Lung (tissue), 12 donors: ENCODE data around the gene FAM117B. TPM values are rescaled to one million over a fixed set of nuclear protein-coding genes. Genes with fewer than 3 reads are reported as not detected.
"Not testable (repeated sequence)": the region's sequence is repeated elsewhere in the genome, so short reads cannot be mapped to it uniquely, and the experiment has no call there.

Experiments
- ATAC-seq: fragments of 200-7000 bp; cut with Tn5 transposase; one replicate; pipeline ENCODE4 v1.9.1; 2020; ENCODE audit warnings: moderate number of reproducible peaks; ENCODE audit not compliant: insufficient read depth, low FRiP score
- DNase-seq, 3 donors: peaks; one replicate each; pipeline ENCODE4 v3.0.0-alpha.2; 2013 to 2017
- H3K27ac ChIP-seq, 2 donors: one replicate each; pipeline ENCODE4 v1.5.1; 2013; ENCODE audit warnings: mild to moderate bottlenecking in 2 of 2, moderate library complexity in 2 of 2, control low read depth in 1 of 2, inconsistent platforms in 1 of 2, low read depth in 1 of 2, low read length in 1 of 2
- H3K27me3 ChIP-seq, 3 donors: one replicate each; pipeline ENCODE4 v1.5.1; 2013; ENCODE audit warnings: low read length in 2 of 3; ENCODE audit not compliant: control insufficient read depth in 3 of 3, insufficient read depth in 3 of 3
- H3K36me3 ChIP-seq, 4 donors: one replicate each; pipeline ENCODE4 v1.5.1; 2013; ENCODE audit warnings: low read length in 4 of 4, mild to moderate bottlenecking in 1 of 4, moderate library complexity in 1 of 4; ENCODE audit not compliant: control insufficient read depth in 4 of 4, insufficient read depth in 4 of 4
- H3K4me1 ChIP-seq, 5 donors: one replicate each; pipeline ENCODE4 v1.5.1; 2013; ENCODE audit warnings: low read length in 5 of 5, mild to moderate bottlenecking in 2 of 5, moderate library complexity in 1 of 5; ENCODE audit not compliant: control insufficient read depth in 5 of 5, insufficient read depth in 5 of 5
- H3K4me3 ChIP-seq: one replicate; pipeline ENCODE4 v1.5.1; 2013; ENCODE audit warnings: mild to moderate bottlenecking, control low read depth, moderate library complexity
- H3K9ac ChIP-seq, 2 donors: one replicate each; pipeline ENCODE4 v1.5.1; 2013; ENCODE audit warnings: low read length in 2 of 2, control low read depth in 1 of 2; ENCODE audit not compliant: insufficient read depth in 1 of 2
- H3K9me3 ChIP-seq, 4 donors: one replicate each; pipeline ENCODE4 v1.5.1; 2013; ENCODE audit warnings: low read length in 3 of 4, mild to moderate bottlenecking in 1 of 4, moderate library complexity in 1 of 4; ENCODE audit not compliant: control insufficient read depth in 4 of 4, insufficient read depth in 3 of 4
- WGBS, 2 donors: extraction: QIAGEN DNeasy Blood & Tissue Kit; methylation state at CpG; one replicate each; pipeline ENCODE4 v1.1.7; 2013; 5-methylcytosine and 5-hydroxymethylcytosine counted together
- polyA plus RNA-seq, 2 donors: library from polyadenylated mRNA; stranded (reverse); fragments of 200-250 nt; gene quantifications; one replicate each; pipeline ENCODE4 v1.2.1, GENCODE V29; 2013
- total RNA-seq, 2 donors: library from RNA; depleted of rRNA in 1 of 2; stranded (reverse); fragments of >200 nt in 1 of 2; gene quantifications; one replicate each; pipeline ENCODE4 v1.2.1, GENCODE V29; 2014 to 2021
- TF ChIP-seq, protein P1 (sequence below): IDR thresholded peaks from 2 replicates; pipeline ENCODE4 v1.5.1; 2012; ENCODE audit warnings: mild to moderate bottlenecking; ENCODE audit errors: control extremely low read depth, extremely low read depth
- donor health status: control.
- donor health status: control.
- donor health status: Bipolar disorder and iron deficiency.
- donor health status: healthy.
- donor health status: DM: yes; HTN: yes; CAD: no.

The FAM117B gene
- total and polyA plus RNA-seq, 4 donors: 1.4 to 19.9 (median 4.5) TPM

- Histone ChIP-seq H3K27me3 (no peaks in the 10 kb centered on the region), H3K36me3 (peaks cover 2 to 9% (median 7%) of the 10 kb centered on the region in 4 donors), H3K27ac (no peak overlapping the region), H3K4me3 (no peak overlapping the region), H3K9me3 (no peaks in the 10 kb centered on the region), H3K9ac (no peak overlapping the region), H3K4me1 (no peaks in the 10 kb centered on the region)
- no peak for DNase-seq
- TF ChIP-seq, protein P1, sequence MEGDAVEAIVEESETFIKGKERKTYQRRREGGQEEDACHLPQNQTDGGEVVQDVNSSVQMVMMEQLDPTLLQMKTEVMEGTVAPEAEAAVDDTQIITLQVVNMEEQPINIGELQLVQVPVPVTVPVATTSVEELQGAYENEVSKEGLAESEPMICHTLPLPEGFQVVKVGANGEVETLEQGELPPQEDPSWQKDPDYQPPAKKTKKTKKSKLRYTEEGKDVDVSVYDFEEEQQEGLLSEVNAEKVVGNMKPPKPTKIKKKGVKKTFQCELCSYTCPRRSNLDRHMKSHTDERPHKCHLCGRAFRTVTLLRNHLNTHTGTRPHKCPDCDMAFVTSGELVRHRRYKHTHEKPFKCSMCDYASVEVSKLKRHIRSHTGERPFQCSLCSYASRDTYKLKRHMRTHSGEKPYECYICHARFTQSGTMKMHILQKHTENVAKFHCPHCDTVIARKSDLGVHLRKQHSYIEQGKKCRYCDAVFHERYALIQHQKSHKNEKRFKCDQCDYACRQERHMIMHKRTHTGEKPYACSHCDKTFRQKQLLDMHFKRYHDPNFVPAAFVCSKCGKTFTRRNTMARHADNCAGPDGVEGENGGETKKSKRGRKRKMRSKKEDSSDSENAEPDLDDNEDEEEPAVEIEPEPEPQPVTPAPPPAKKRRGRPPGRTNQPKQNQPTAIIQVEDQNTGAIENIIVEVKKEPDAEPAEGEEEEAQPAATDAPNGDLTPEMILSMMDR: no peak
- no peak for ATAC-seq
- 97 to 98% methylated on average over 2 of the region's 2 CpGs for WGBS, 2 donors
Measured at GRCh38 chr2:202790676-202791075, 155.9 kb downstream of the FAM117B start.

GRCh38 chr2:202797944-202798343 lies 163.2 kb downstream of the FAM117B start:
- TF ChIP-seq, protein P1: no peak
- no peaks in the 10 kb centered on the region for H3K27me3 ChIP-seq
- peaks cover 0 to 1% (median 0%) of the 10 kb centered on the region in 4 donors for H3K9me3 ChIP-seq
- H3K9ac ChIP-seq: no peak overlapping the region
- no peak for DNase-seq
- no peak for ATAC-seq
- H3K27ac ChIP-seq: no peak overlapping the region
- no peaks in the 10 kb centered on the region for H3K4me1 ChIP-seq
- peaks cover 0 to 8% (median 2%) of the 10 kb centered on the region in 4 donors for H3K36me3 ChIP-seq
- H3K4me3 ChIP-seq: no peak overlapping the region

DNA sequence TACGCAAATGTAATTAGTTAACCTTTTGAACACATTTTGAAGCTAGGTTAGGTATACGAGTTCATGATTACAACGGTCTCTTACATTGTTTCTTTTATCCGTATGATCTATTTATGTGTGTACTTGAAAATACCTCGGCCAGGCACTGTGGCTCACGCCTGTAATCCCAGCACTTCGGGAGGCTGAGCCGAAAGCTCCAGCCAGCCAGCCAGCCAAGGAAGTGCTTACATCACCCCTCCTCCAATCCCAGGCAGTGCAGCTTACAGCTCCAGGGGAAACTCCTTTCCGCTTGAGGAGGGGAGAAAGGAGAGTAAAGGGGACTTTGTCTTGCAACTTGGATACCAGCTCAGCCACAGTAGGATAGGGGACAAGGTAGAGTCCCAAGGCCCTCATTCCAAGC lies 171.1 kb downstream of the FAM117B start:
- not testable (repeated sequence) for H3K9me3 ChIP-seq, H3K27me3 ChIP-seq, H3K4me1 ChIP-seq, H3K4me3 ChIP-seq, H3K9ac ChIP-seq, H3K27ac ChIP-seq, H3K36me3 ChIP-seq, ATAC-seq
- DNase-seq: peak; percentile 26 to 29 (median 28)
- 78% methylated on average over 9 of the region's 9 CpGs for WGBS, 2 donors

DNA sequence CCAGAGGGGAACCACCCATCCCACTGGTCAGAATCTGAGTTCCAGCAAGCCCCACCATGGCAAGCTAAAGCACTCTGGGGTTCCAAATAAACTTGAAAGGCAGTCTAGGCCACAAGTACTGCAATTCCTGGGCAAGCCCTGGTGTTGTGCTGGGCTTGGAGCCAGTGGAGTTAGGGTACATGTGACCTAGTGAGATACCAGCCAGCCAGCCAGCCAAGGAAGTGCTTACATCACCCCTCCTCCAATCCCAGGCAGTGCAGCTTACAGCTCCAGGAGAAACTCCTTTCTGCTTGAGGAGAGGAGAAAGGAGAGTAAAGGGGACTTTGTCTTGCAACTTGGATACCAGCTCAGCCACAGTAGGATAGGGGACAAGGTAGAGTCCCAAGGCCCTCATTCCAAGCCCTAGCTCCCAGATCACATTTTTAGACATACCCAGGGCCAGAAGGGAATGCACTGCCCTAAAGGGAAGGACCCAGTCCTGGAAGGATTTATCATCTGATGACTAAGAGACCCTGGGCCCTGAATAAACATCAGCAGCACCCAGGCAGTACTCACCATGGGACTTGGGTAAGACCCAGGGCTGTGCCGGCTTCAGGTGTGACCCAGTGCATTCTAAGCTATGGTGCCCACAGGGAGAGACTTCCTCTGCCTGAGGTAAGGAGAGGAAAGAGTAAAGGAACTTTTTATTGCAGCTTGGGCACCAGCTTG lies 172.8 kb downstream of the FAM117B start:
- not testable (repeated sequence) for H3K4me3 ChIP-seq, H3K9ac ChIP-seq, H3K9me3 ChIP-seq, H3K36me3 ChIP-seq, H3K4me1 ChIP-seq, ATAC-seq, H3K27me3 ChIP-seq
- peak overlapping the region in 1 of 2 donors; percentile 37 for H3K27ac ChIP-seq
- DNase-seq: peak; percentile 72 to 80 (median 73)
- WGBS, 2 donors: 96 to 97% methylated on average over 1 of the region's 1 CpG
